Adrenal gland (tissue), 5 donors: ENCODE data around the gene LRP10.

Experiments used
- POLR2A ChIP-seq, 2 donors: fragments of 450-650 bp; IDR thresholded peaks; one replicate each; pipeline ENCODE4 v1.6.1; 2017; ENCODE audit warnings: antibody characterized with exemption in 2 of 2, mild to moderate bottlenecking in 2 of 2, moderate library complexity in 1 of 2
- TF ChIP-seq, protein P1 (sequence below), 6 experiments: fragments of 450-650 bp in 4 of 6; fragments of 200-600 bp in 2 of 6; sonication (generic) in 1 of 6; IDR thresholded peaks; 1 replicate in 5 of 6; 2 replicates in 1 of 6; pipeline versions ENCODE4 v1.5.1 to v1.8.0; 2016 to 2021; ENCODE audit warnings: antibody characterized with exemption in 6 of 6, mild to moderate bottlenecking in 2 of 6, moderate library complexity in 1 of 6
- donor health status: DM: no; HTN: no; CAD: no.

DNA sequence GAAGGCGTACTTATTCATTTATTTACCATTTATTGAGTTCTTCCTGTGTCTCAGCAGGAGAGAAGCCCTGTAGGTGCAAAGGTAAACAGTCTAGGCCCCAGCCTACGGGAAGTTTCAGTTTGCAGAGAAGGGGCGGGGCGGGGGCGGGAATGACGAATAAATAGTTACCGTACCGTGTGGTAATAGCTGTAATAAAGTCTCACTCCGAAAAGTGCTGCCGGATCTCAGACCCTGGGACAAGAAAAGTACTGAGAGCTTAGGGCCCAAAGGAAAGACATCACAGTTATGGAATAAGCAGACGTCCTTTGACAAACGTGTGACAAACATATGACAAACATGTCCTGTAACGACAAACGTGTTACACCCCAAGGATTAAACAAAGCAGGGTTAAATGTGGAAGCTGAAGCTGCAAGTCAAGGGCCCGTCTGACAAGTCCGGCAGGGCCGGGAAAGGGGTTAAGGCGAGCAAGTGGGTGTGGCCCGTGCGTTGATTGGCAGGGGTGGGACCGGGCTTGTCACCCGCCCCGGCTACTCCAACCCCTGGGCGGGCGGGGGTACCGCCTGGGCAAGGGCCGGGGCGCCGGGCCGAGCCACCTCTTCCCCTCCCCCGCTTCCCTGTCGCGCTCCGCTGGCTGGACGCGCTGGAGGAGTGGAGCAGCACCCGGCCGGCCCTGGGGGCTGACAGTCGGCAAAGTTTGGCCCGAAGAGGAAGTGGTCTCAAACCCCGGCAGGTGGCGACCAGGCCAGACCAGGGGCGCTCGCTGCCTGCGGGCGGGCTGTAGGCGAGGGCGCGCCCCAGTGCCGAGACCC lies at the start of gene LRP10:
- TF ChIP-seq POLR2A (IDR thresholded peaks at IDR 0.05): peak; percentile 47 to 82
- TF ChIP-seq, protein P1, sequence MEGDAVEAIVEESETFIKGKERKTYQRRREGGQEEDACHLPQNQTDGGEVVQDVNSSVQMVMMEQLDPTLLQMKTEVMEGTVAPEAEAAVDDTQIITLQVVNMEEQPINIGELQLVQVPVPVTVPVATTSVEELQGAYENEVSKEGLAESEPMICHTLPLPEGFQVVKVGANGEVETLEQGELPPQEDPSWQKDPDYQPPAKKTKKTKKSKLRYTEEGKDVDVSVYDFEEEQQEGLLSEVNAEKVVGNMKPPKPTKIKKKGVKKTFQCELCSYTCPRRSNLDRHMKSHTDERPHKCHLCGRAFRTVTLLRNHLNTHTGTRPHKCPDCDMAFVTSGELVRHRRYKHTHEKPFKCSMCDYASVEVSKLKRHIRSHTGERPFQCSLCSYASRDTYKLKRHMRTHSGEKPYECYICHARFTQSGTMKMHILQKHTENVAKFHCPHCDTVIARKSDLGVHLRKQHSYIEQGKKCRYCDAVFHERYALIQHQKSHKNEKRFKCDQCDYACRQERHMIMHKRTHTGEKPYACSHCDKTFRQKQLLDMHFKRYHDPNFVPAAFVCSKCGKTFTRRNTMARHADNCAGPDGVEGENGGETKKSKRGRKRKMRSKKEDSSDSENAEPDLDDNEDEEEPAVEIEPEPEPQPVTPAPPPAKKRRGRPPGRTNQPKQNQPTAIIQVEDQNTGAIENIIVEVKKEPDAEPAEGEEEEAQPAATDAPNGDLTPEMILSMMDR (IDR thresholded peaks at IDR 0.05): no peak
